Measurements from ENCODE around the gene FAM107B. TPM values are rescaled to one million over a fixed set of nuclear protein-coding genes. Genes with fewer than 3 reads are reported as not detected.

Gene FAM107B
- total RNA-seq, 1 donor, result 22.7 TPM

- H3K4me3 ChIP-seq (ENCODE audit: low read depth, low read length), result no peak overlapping the region
- TF ChIP-seq CTCF (IDR thresholded peaks at IDR 0.05; ENCODE audit: insufficient read depth, low read length), result no peak
- DNase-seq (ENCODE audit: low read depth), result peak; percentile 37
These were observed 4.4 kb upstream of the FAM107B start for GRCh38 chr10:14779001-14779651.

GRCh38 chr10:14776546-14776945 lies 1.8 kb upstream of the FAM107B start:
- no peak for DNase-seq (ENCODE audit: low read depth)
- H3K4me3 ChIP-seq (ENCODE audit: low read depth, low read length), result no peak overlapping the region
- no peak for TF ChIP-seq CTCF (IDR thresholded peaks at IDR 0.05; ENCODE audit: insufficient read depth, low read length)

GRCh38 chr10:14775656-14776055 lies 959 bp upstream of the FAM107B start:
- TF ChIP-seq CTCF (IDR thresholded peaks at IDR 0.05; ENCODE audit: insufficient read depth, low read length), result no peak
- H3K4me3 ChIP-seq (ENCODE audit: low read depth, low read length), result no peak overlapping the region
- no peak for DNase-seq (ENCODE audit: low read depth)

GRCh38 chr10:14774214-14774580 lies 500 bp downstream of the FAM107B start:
- H3K4me3 ChIP-seq (ENCODE audit: low read depth, low read length), result no peak overlapping the region
- TF ChIP-seq CTCF (IDR thresholded peaks at IDR 0.05; ENCODE audit: insufficient read depth, low read length), result no peak
- no peak for DNase-seq (ENCODE audit: low read depth)

- peak; percentile 41 for TF ChIP-seq CTCF (IDR thresholded peaks at IDR 0.05; ENCODE audit: insufficient read depth, low read length)
- no peak overlapping the region for H3K4me3 ChIP-seq (ENCODE audit: low read depth, low read length)
- no peak for DNase-seq (ENCODE audit: low read depth)
These were observed 1.0 kb downstream of the FAM107B start for GRCh38 chr10:14773551-14774213.

- no peak for TF ChIP-seq CTCF (IDR thresholded peaks at IDR 0.05; ENCODE audit: insufficient read depth, low read length)
- no peak overlapping the region for H3K4me3 ChIP-seq (ENCODE audit: low read depth, low read length)
- no peak for DNase-seq (ENCODE audit: low read depth)
These were observed 2.3 kb downstream of the FAM107B start for GRCh38 chr10:14772399-14772798.
